Activated CD4-positive, alpha-beta T cell treated with anti-CD3 and anti-CD28 coated beads, Interleukin-2, amount 10 ng/mL, durations not matched to agents 24 days and 14 days (primary cell): Measurements from ENCODE around the gene HOXC6. TPM values are rescaled to one million over a fixed set of nuclear protein-coding genes. Genes with fewer than 3 reads are reported as not detected.
A peak's percentile ranks its signal among the peaks of the same experiment; 100 is the strongest.

ENCODE experiments used
- DNase-seq: peaks from one replicate; pipeline ENCODE4 v3.0.0; 2022
- H3K27ac Mint-ChIP-seq: one replicate; pipeline ENCODE4 v1.8.0; 2022; ENCODE audit warnings: mild to moderate bottlenecking, mixed read lengths
- H3K27me3 Mint-ChIP-seq: one replicate; pipeline ENCODE4 v1.8.0; 2022; ENCODE audit warnings: mixed read lengths
- H3K36me3 Mint-ChIP-seq: one replicate; pipeline ENCODE4 v1.8.0; 2022; ENCODE audit warnings: low read depth, mild to moderate bottlenecking, mixed read lengths
- H3K4me1 Mint-ChIP-seq: one replicate; pipeline ENCODE4 v1.8.0; 2021; ENCODE audit warnings: mixed read lengths
- H3K4me3 Mint-ChIP-seq: one replicate; pipeline ENCODE4 v1.8.0; 2022; ENCODE audit warnings: mild to moderate bottlenecking, moderate library complexity, mixed read lengths
- H3K9me3 Mint-ChIP-seq: one replicate; pipeline ENCODE4 v1.8.0; 2021; ENCODE audit warnings: mixed read lengths
- intact Hi-C: fragments of 100-400 bp; cut with micrococcal nuclease; formaldehyde crosslinking; loops from one replicate; pipeline ENCODE4 v1.15.1; 2023
- total RNA-seq: library from RNA; stranded (reverse); gene quantifications from 2 replicates; pipeline ENCODE4 v1.2.3, GENCODE V29; 2022

Gene HOXC6
- total RNA-seq, 1 donor from 2014 or later = not detected

DNA sequence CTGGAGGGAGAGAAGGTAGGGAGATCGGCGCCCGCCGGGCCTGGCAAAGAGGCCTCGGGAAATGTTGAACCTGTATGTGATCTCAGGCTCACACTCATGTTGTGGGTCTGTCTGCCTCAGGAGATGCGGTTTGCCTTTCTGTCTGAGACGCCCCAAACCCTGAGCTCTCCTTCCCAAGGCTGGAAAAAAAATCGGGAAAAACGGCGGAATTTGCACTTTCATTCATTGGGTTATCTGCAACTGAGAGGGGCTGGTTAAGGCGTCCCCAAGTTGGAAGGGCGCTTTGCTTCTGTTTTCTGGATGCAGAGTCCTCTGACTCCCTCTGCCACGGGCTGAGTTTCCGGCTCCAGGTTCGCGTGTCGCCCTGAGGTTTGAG is 33.2 kb upstream of the HOXC6 start:
- Mint-ChIP-seq H3K4me3 (no peak overlapping the region), H3K36me3 (peaks cover 3% of the 10 kb centered on the region)

DNA sequence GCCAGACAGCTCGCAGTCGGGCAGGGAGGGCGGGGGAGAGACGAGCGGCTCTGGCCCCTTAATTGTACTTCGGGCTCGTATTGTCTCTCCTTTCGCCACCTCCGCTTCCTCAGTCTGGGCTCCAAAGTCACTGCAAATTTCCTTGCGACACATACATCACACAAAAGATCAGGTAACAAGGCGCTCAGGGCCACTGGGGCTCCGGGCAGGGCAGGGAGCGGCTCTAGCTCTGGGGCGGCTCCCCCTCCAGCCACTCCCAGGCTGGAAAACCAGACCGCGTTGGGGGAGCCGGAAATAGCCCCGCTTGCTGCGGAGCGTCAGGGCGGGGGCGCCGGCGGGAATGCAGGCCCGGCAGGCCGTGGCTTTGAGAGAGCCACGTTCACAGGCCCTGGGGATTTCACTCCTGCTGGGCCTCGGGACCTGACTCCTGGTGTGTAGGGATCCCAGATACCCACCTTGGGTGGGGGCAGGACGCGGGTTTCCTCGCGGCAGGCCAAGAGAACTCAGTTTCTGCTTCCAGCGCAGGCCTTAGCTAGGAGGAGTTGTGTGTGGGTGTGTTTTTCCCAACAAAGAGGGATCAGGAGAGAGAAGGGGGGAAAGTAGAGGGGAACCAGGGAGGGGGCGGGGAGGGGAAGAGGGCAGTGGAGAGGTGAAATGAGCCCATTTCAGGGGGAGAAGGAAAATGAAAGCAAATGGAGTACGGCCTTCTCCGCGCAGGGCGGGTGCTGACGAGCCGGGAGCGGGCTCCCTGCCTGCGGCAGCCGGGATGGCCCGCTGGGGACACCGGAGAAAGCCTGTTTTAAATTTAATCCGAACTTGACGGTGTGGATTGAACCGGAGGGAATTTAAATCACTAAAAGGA is 32.6 kb upstream of the HOXC6 start:
- Mint-ChIP-seq H3K27ac (no peak overlapping the region), H3K4me3 (peak overlapping the region; percentile 75), H3K9me3 (no peaks in the 10 kb centered on the region), H3K4me1 (peaks cover 18% of the 10 kb centered on the region), H3K27me3 (peaks cover 87% of the 10 kb centered on the region), H3K36me3 (peaks cover 3% of the 10 kb centered on the region)
- intact Hi-C loops = loop anchor here (2.0 to 10.0 kb wide), 5 partner anchors 13 to 61 kb away; partner anchors contain the start of genes HOXC12, HOXC13, HOXC4 and HOXC5
- peak; percentile 74 for DNase-seq

More for the DNA sequence above, 33.2 kb upstream of the HOXC6 start:
- Mint-ChIP-seq H3K27me3 (peaks cover 89% of the 10 kb centered on the region), H3K27ac (no peak overlapping the region), H3K9me3 (no peaks in the 10 kb centered on the region), H3K4me1 (peaks cover 18% of the 10 kb centered on the region)
- DNase-seq = no peak
- intact Hi-C loops = loop anchor here (2.0 to 10.0 kb wide), 4 partner anchors 37 to 60 kb away; partner anchors contain the start of genes HOXC12, HOXC13, HOXC4 and HOXC5

GRCh38 chr12:53996240-53997203 is 31.7 kb upstream of the HOXC6 start:
- H3K4me3 Mint-ChIP-seq = peak overlapping the region; percentile 75
- peaks cover 3% of the 10 kb centered on the region for H3K36me3 Mint-ChIP-seq
- no peak for DNase-seq
- no peaks in the 10 kb centered on the region for H3K9me3 Mint-ChIP-seq
- no peak overlapping the region for H3K27ac Mint-ChIP-seq
- peaks cover 89% of the 10 kb centered on the region for H3K27me3 Mint-ChIP-seq
- peaks cover 18% of the 10 kb centered on the region for H3K4me1 Mint-ChIP-seq
- intact Hi-C loops = loop anchor here (2.0 to 10.0 kb wide), 4 partner anchors 14 to 62 kb away; partner anchors contain the start of genes HOXC13, HOXC4 and HOXC5

GRCh38 chr12:53997204-53998109 is 30.8 kb upstream of the HOXC6 start:
- peaks cover 3% of the 10 kb centered on the region for H3K36me3 Mint-ChIP-seq
- H3K9me3 Mint-ChIP-seq = no peaks in the 10 kb centered on the region
- no peak for DNase-seq
- intact Hi-C loops = loop anchor here (2.0 to 10.0 kb wide), 4 partner anchors 15 to 63 kb away; partner anchors contain the start of genes HOXC13, HOXC4 and HOXC5
- peaks cover 20% of the 10 kb centered on the region for H3K4me1 Mint-ChIP-seq
- no peak overlapping the region for H3K27ac Mint-ChIP-seq
- H3K27me3 Mint-ChIP-seq = peaks cover 89% of the 10 kb centered on the region
- no peak overlapping the region for H3K4me3 Mint-ChIP-seq

DNA sequence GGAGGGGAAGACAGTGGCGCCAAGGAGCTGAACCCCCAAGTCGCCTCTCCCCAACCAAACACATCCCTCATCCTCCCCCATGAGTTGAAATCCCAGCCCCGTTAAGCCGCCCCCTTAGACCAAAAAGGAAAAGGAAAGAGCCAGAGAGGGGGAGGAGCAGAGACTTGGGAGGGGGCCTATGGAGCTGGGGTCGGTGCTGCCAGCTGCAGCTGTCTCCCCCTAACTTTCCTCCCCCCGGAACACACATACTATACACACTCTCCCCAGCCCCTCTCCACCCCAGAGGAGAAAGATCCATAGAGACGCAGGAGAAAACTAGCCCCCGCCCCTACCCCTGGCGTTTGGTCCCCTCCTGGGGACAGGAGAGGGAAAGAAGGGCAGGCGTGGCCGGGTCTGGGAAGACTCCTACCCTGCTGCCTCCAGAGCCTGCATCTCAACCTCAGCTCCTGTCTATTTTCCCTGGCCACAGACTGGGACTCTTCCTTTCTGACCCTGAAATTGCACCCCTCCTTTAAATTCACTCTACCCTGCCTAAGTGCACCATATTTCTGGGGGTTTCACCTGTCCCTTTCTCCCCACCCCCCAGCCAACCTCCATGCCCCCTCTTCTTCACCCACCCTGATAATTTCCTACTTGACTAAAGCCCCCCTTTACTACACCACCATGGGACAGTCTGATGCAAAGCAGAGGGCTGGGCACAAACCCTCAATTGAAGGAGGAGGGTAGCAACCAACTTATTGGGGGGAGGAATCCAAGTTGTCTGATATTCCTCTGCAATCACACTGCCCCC is 29.9 kb upstream of the HOXC6 start:
- no peak overlapping the region for H3K4me3 Mint-ChIP-seq
- no peak for DNase-seq
- H3K27me3 Mint-ChIP-seq = peaks cover 90% of the 10 kb centered on the region
- H3K27ac Mint-ChIP-seq = no peak overlapping the region
- peaks cover 3% of the 10 kb centered on the region for H3K36me3 Mint-ChIP-seq
- intact Hi-C loops = loop anchor here (5.0 to 10.0 kb wide), 3 partner anchors 34 to 64 kb away; partner anchors contain the start of genes HOXC13, HOXC4 and HOXC5
- no peaks in the 10 kb centered on the region for H3K9me3 Mint-ChIP-seq
- peaks cover 23% of the 10 kb centered on the region for H3K4me1 Mint-ChIP-seq

DNA sequence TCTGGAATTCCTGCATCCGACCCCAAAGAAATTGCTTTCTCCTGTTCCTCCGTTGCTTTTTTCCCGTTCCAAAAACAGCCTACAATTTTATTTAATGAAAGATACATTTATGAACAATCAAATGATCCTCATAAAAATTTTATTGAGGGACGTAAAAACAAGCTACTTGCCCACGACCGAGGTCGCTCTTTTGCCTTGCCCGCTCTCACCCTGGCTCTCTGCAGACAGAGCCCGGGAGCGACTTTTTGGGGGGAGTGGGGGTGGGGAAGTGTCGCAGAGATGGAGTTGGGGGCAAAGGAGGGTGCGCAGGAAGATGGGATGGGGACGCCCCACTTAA is 29.4 kb upstream of the HOXC6 start:
- no peak for DNase-seq
- peaks cover 89% of the 10 kb centered on the region for H3K27me3 Mint-ChIP-seq
- H3K9me3 Mint-ChIP-seq = no peaks in the 10 kb centered on the region
- peaks cover 3% of the 10 kb centered on the region for H3K36me3 Mint-ChIP-seq
- intact Hi-C loops = loop anchor here (5.0 to 10.0 kb wide), 3 partner anchors 33 to 64 kb away; partner anchors contain the start of genes HOXC13, HOXC4 and HOXC5
- no peak overlapping the region for H3K27ac Mint-ChIP-seq
- peaks cover 23% of the 10 kb centered on the region for H3K4me1 Mint-ChIP-seq
- H3K4me3 Mint-ChIP-seq = no peak overlapping the region

DNA sequence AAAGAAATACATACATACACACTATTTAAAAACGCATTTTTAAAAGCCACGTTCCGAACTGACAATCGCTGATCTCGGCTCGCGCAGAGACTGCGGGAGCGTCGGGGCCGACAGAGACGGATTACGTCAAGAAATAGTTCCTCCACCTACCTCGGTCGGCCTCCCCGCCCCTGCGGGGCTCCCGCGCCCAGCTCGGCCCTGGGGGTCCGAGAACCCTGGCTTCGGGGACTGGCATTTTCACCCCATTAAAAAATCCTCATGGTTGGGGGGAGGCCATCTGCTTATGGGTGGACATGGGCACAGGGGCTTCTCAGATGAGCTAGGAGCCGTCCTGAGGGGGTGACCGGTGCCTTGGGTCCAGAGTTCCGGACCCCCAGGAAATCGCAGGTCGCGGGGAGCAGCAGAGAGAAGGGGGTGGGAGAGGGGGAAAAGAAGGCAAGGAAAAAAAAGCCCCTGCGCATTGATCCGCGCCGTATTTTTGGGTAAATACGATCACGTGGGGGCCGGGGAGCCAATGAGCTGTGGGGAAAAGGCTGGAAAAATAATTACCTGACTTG is 28.6 kb upstream of the HOXC6 start:
- Mint-ChIP-seq H3K9me3 (no peaks in the 10 kb centered on the region), H3K4me1 (peaks cover 21% of the 10 kb centered on the region), H3K27ac (peak overlapping the region; percentile 56), H3K27me3 (peaks cover 92% of the 10 kb centered on the region), H3K4me3 (peak overlapping the region; percentile 39), H3K36me3 (no peaks in the 10 kb centered on the region)
- intact Hi-C loops = loop anchor here (5.0 to 10.0 kb wide), 4 partner anchors 33 to 365 kb away; partner anchors contain the start of genes GPR84, HOXC13, HOXC4 and HOXC5
- no peak for DNase-seq

- Mint-ChIP-seq H3K27ac (peak within 1 kb of the TSS; percentile 56), H3K27me3 (peaks cover 92% of the 10 kb centered on the region), H3K4me1 (peaks cover 20% of the 10 kb centered on the region), H3K9me3 (no peaks in the 10 kb centered on the region), H3K36me3 (no peaks in the 10 kb centered on the region), H3K4me3 (peak within 1 kb of the TSS; percentile 39)
- DNase-seq = no peak
- intact Hi-C loops = loop anchor here (10.0 kb wide), 1 partner anchor 364 kb away; the partner anchor contains the start of gene GPR84
Measured at GRCh38 chr12:54000116-54001114, 27.8 kb upstream of the HOXC6 start, which contains the start of gene HOXC9. Gene HOXC9 (plus strand): TSS chr12:54000161. CDS start chr12:54000189, 28 bp downstream.

GRCh38 chr12:54001283-54002187 is 26.7 kb upstream of the HOXC6 start:
- Mint-ChIP-seq H3K27me3 (peaks cover 94% of the 10 kb centered on the region), H3K9me3 (no peaks in the 10 kb centered on the region), H3K36me3 (no peaks in the 10 kb centered on the region), H3K4me3 (no peak overlapping the region), H3K27ac (peak overlapping the region; percentile 34), H3K4me1 (peaks cover 22% of the 10 kb centered on the region)
- no peak for DNase-seq
- intact Hi-C loops = loop anchor here (10.0 kb wide), 1 partner anchor 363 kb away; the partner anchor contains the start of gene GPR84

GRCh38 chr12:54002278-54002914 is 25.8 kb upstream of the HOXC6 start:
- Mint-ChIP-seq H3K27ac (no peak overlapping the region), H3K27me3 (peaks cover 97% of the 10 kb centered on the region), H3K4me3 (no peak overlapping the region), H3K4me1 (peaks cover 24% of the 10 kb centered on the region), H3K9me3 (no peaks in the 10 kb centered on the region), H3K36me3 (no peaks in the 10 kb centered on the region)
- DNase-seq = no peak
- intact Hi-C loops = loop anchor here (10.0 kb wide), 1 partner anchor 362 kb away; the partner anchor contains the start of gene GPR84
